Kidney epithelial cell (primary cell): ENCODE data around the gene SIKE1. TPM values are rescaled to one million over a fixed set of nuclear protein-coding genes. Genes with fewer than 3 reads are reported as not detected.

ENCODE experiments used
- DNase-seq: peaks from one replicate; pipeline ENCODE4 v3.0.0-alpha.2; 2010; ENCODE audit warnings: low read depth
- H3K27me3 ChIP-seq: 2 replicates; pipeline ENCODE4 v1.6.0; 2011; ENCODE audit warnings: low read length; ENCODE audit not compliant: control insufficient read depth, insufficient read depth
- H3K36me3 ChIP-seq: 2 replicates; pipeline ENCODE4 v1.5.1; 2011; ENCODE audit warnings: low read length; ENCODE audit not compliant: control insufficient read depth, insufficient read depth
- H3K4me3 ChIP-seq: 2 replicates; pipeline ENCODE4 v1.5.1; 2011; ENCODE audit warnings: low read depth, mild to moderate bottlenecking, control low read depth, low read length
- CTCF ChIP-seq: IDR thresholded peaks from 2 replicates; pipeline ENCODE4 v1.5.1; 2011; ENCODE audit warnings: mild to moderate bottlenecking, moderate library complexity, low read length, control low read depth, inconsistent platforms; ENCODE audit not compliant: insufficient read depth, poor library complexity, severe bottlenecking
- total RNA-seq: library from RNA; depleted of rRNA; stranded (reverse); fragments of >200 nt; gene quantifications from 2 replicates; pipeline ENCODE4 v1.2.3, GENCODE V29; 2015

The SIKE1 gene
- total RNA-seq, 1 donor from 2014 or later, result 40.1 TPM

- no peak for DNase-seq
- Histone ChIP-seq H3K4me3 (no peak overlapping the region), H3K27me3 (no peaks in the 10 kb centered on the region), H3K36me3 (peaks cover 2% of the 10 kb centered on the region)
- TF ChIP-seq CTCF, result no peak
Measured at GRCh38 chr1:114749835-114750234, 30.6 kb downstream of the SIKE1 start.

- no peak for DNase-seq
- Histone ChIP-seq H3K4me3 (no peak overlapping the region), H3K27me3 (no peaks in the 10 kb centered on the region), H3K36me3 (peaks cover 2% of the 10 kb centered on the region)
- TF ChIP-seq CTCF, result no peak
Measured at GRCh38 chr1:114746450-114747121, 33.9 kb downstream of the SIKE1 start.

- no peak for DNase-seq
- Histone ChIP-seq H3K27me3 (no peaks in the 10 kb centered on the region), H3K4me3 (no peak overlapping the region), H3K36me3 (peaks cover 2% of the 10 kb centered on the region)
- TF ChIP-seq CTCF, result no peak
Measured at GRCh38 chr1:114745291-114745690, 35.2 kb downstream of the SIKE1 start.

GRCh38 chr1:114741963-114742746, 38.3 kb downstream of the SIKE1 start:
- H3K36me3 ChIP-seq, result peaks cover 2% of the 10 kb centered on the region
- DNase-seq, result no peak
- no peak for TF ChIP-seq CTCF
- no peak overlapping the region for H3K4me3 ChIP-seq
- H3K27me3 ChIP-seq, result no peaks in the 10 kb centered on the region

GRCh38 chr1:114740331-114740730, 40.2 kb downstream of the SIKE1 start:
- no peak overlapping the region for H3K4me3 ChIP-seq
- no peaks in the 10 kb centered on the region for H3K36me3 ChIP-seq
- no peak for TF ChIP-seq CTCF
- no peak for DNase-seq
- H3K27me3 ChIP-seq, result no peaks in the 10 kb centered on the region
